K562 (cell line): ENCODE measurements around the gene CAMK2G. TPM values are rescaled to one million over a fixed set of nuclear protein-coding genes. Genes with fewer than 3 reads are reported as not detected.

ENCODE experiments used
- CBFB ChIP-seq: sonication (generic); formaldehyde crosslinking; IDR thresholded peaks from 2 replicates; pipeline ENCODE4 v1.4.0; 2020; ENCODE audit warnings: mild to moderate bottlenecking, missing genetic modification reagents
- GTF2A2 ChIP-seq: IDR thresholded peaks from 2 replicates; pipeline ENCODE4 v1.6.1; 2016; ENCODE audit warnings: mild to moderate bottlenecking, missing genetic modification characterization, missing compliant biosample characterization
- HIVEP1 ChIP-seq: fragments of 250-450 bp; sonication (Bioruptor Pico); IDR thresholded peaks from 2 replicates; pipeline ENCODE4 v1.4.0; 2020; ENCODE audit warnings: mild to moderate bottlenecking
- ILK ChIP-seq: fragments of 450-650 bp; IDR thresholded peaks from 2 replicates; pipeline ENCODE4 v1.6.1; 2016; ENCODE audit warnings: missing genetic modification characterization, low read depth, mild to moderate bottlenecking, missing compliant biosample characterization, moderate library complexity, borderline replicate concordance
- MCM2 ChIP-seq: fragments of 450-650 bp; IDR thresholded peaks from 2 replicates; pipeline ENCODE4 v1.6.1; 2017; ENCODE audit warnings: low read depth, mild to moderate bottlenecking
- SMARCB1 ChIP-seq: IDR thresholded peaks from 2 replicates; pipeline ENCODE4 v1.6.1; 2011; ENCODE audit warnings: improper control_type of control experiment, low read depth; ENCODE audit not compliant: insufficient read length
- SNRNP70 ChIP-seq: fragments of 200-400 bp; formaldehyde crosslinking; optimal IDR thresholded peaks from 2 replicates; pipeline ENCODE3; 2017; ENCODE audit warnings: low read depth, low read length
- TCFL5 ChIP-seq: fragments of 250-450 bp; sonication (Bioruptor Pico); conservative IDR thresholded peaks from 2 replicates; pipeline ENCODE4 v1.6.1; 2021; ENCODE audit warnings: mild to moderate bottlenecking, moderate library complexity, matching md5 sums
- ZC3H11A ChIP-seq: IDR thresholded peaks from 2 replicates; pipeline ENCODE4 v1.6.1; 2012; ENCODE audit warnings: low read depth, low read length, improper control_type of control experiment
- ZNF143 ChIP-seq: sonication (generic); formaldehyde crosslinking; IDR thresholded peaks from 2 replicates; pipeline ENCODE4 v1.9.0; 2022; ENCODE audit warnings: mild to moderate bottlenecking, missing genetic modification reagents
- ZNF253 ChIP-seq: fragments of 250-450 bp; sonication (Bioruptor Pico); conservative IDR thresholded peaks from 2 replicates; pipeline ENCODE4 v1.6.1; 2021; ENCODE audit warnings: mild to moderate bottlenecking
- ZNF431 ChIP-seq: sonication (generic); formaldehyde crosslinking; IDR thresholded peaks from 2 replicates; pipeline ENCODE4 v1.8.0; 2022; ENCODE audit warnings: mild to moderate bottlenecking, missing genetic modification reagents
- polyA plus RNA-seq, 8 experiments: library from polyadenylated mRNA; depleted of rRNA in 4 of 8; stranded (reverse) in 5 of 8; unstranded in 3 of 8; fragments of >200 nt; fragmentation: Nextera tagmentation in 2 of 8; fragmentation: Illumina TruSeq in 1 of 8; extraction: Ambion mirVana in 2 of 8; extraction: Trizol in 1 of 8; gene quantifications; 2 replicates each; pipeline versions ENCODE4 v1.2.1 to v1.2.3, GENCODE V29; 2011 to 2014; ENCODE audit warnings: inconsistent platforms in 1 of 8, missing spikeins in 1 of 8
- total RNA-seq, 7 experiments: library from RNA; depleted of rRNA in 6 of 7; stranded (reverse); fragments of >200 nt in 6 of 7; fragmentation: Illumina TruSeq in 2 of 7; extraction: Trizol in 2 of 7; gene quantifications; 2 replicates each; pipeline versions ENCODE4 v1.2.1 to v1.2.3, GENCODE V29; 2011 to 2021; ENCODE audit warnings: low replicate concordance in 1 of 7
- TF ChIP-seq, protein P1 (sequence below), 2 experiments: IDR thresholded peaks in 1 of 2; conservative IDR thresholded peaks in 1 of 2; 2 replicates each; pipeline ENCODE4 v1.6.1; 2016; ENCODE audit warnings: low read depth in 2 of 2, mild to moderate bottlenecking in 1 of 2, missing compliant biosample characterization in 1 of 2, missing genetic modification characterization in 1 of 2, moderate library complexity in 1 of 2
- TF ChIP-seq, protein P2 (sequence below): sonication (generic); formaldehyde crosslinking; IDR thresholded peaks from 2 replicates; pipeline ENCODE4 v1.9.0; 2022; ENCODE audit warnings: mild to moderate bottlenecking, missing genetic modification reagents
- TF ChIP-seq, protein P3 (sequence below): sonication (generic); formaldehyde crosslinking; IDR thresholded peaks from 2 replicates; pipeline ENCODE4 v1.8.0; 2023; ENCODE audit warnings: mild to moderate bottlenecking, missing genetic modification reagents
- TF ChIP-seq, protein P4 (sequence below): fragments of 200-800 bp; sonication (Bioruptor generic); IDR thresholded peaks from 2 replicates; pipeline ENCODE4 v1.6.1; 2017; ENCODE audit warnings: missing genetic modification characterization, missing compliant biosample characterization
- TF ChIP-seq, protein P5 (sequence below): IDR thresholded peaks from 2 replicates; pipeline ENCODE4 v1.6.1; 2014; ENCODE audit warnings: antibody characterized with exemption
- TF ChIP-seq, protein P6 (sequence below), 2 experiments: fragments of 200-800 bp in 1 of 2; sonication (Bioruptor generic) in 1 of 2; sonication (generic) in 1 of 2; formaldehyde crosslinking in 1 of 2; IDR thresholded peaks in 1 of 2; conservative IDR thresholded peaks in 1 of 2; 2 replicates each; pipeline versions ENCODE4 v1.5.0 to v1.6.1; 2016 to 2020; ENCODE audit warnings: missing compliant biosample characterization in 1 of 2, missing genetic modification characterization in 1 of 2, missing genetic modification reagents in 1 of 2

Gene CAMK2G
- total and polyA plus RNA-seq, 9 of the 15 experiments (the other 6 are each of a cell fraction or from before 2014, with no cell fraction given) = 9.0 to 37.9 (median 32.6) TPM

DNA sequence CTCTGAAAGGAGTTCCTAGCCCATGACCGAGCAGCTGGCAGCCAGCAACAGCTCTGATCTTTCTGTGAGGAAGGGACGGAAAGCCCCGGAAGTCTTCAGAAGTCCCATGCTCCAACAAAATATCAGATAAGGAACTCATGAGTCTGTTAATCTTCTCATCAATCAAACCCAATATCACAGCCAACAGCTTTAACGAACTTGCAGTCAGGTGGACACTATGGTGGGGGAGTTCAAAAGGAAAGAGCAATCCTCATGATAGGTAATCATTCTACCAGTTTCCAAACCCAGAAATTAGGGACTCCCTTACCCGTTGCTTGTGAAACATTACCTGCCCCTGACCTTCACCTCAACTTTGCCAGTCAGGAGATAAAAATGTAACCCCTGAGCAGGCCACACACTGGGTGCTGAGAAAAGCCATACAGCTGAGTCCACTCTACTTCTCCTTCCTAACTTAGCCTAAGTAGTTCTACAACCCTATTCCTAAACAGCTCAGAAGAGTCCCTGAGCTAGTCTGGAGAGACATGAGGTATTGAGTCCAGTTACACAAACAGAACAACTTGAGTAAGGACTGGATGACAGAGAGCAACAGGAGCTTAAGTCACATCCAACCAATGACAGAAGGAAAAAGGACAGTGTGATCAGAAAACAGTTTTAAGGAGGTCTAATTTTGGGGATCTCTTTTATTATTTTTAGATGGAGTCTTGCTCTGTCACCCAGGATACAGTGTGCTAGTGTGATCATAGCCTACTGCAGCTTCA, 65.1 kb downstream of the CAMK2G start (continued):
- TF ChIP-seq, protein P1, sequence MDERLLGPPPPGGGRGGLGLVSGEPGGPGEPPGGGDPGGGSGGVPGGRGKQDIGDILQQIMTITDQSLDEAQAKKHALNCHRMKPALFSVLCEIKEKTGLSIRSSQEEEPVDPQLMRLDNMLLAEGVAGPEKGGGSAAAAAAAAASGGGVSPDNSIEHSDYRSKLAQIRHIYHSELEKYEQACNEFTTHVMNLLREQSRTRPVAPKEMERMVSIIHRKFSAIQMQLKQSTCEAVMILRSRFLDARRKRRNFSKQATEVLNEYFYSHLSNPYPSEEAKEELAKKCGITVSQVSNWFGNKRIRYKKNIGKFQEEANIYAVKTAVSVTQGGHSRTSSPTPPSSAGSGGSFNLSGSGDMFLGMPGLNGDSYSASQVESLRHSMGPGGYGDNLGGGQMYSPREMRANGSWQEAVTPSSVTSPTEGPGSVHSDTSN (CRISPR knock-in tag; IDR thresholded peaks at IDR 0.05; ENCODE audit: low read depth) = no peak
- TF ChIP-seq, protein P1 (tag; conservative IDR thresholded peaks at IDR 0.05; ENCODE audit: low read depth) = peak; percentile 73
- TF ChIP-seq, protein P2, sequence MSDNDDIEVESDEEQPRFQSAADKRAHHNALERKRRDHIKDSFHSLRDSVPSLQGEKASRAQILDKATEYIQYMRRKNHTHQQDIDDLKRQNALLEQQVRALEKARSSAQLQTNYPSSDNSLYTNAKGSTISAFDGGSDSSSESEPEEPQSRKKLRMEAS (CRISPR knock-in tag) = no peak
- TF ChIP-seq HIVEP1 (CRISPR knock-in tag) (peak; percentile 57; the same call in 1 of the 2 replicates), GTF2A2 (no peak), ZNF431 (CRISPR knock-in tag) (no peak), MCM2 (no peak), ILK (tag) (no peak), SNRNP70 (no peak), CBFB (CRISPR knock-in tag) (no peak), SMARCB1 (no peak), ZNF143 (CRISPR knock-in tag) (no peak), TCFL5 (no peak), ZC3H11A (no peak), ZNF253 (no peak)
- TF ChIP-seq, protein P3, sequence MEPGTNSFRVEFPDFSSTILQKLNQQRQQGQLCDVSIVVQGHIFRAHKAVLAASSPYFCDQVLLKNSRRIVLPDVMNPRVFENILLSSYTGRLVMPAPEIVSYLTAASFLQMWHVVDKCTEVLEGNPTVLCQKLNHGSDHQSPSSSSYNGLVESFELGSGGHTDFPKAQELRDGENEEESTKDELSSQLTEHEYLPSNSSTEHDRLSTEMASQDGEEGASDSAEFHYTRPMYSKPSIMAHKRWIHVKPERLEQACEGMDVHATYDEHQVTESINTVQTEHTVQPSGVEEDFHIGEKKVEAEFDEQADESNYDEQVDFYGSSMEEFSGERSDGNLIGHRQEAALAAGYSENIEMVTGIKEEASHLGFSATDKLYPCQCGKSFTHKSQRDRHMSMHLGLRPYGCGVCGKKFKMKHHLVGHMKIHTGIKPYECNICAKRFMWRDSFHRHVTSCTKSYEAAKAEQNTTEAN (CRISPR knock-in tag) = no peak
- TF ChIP-seq, protein P4, sequence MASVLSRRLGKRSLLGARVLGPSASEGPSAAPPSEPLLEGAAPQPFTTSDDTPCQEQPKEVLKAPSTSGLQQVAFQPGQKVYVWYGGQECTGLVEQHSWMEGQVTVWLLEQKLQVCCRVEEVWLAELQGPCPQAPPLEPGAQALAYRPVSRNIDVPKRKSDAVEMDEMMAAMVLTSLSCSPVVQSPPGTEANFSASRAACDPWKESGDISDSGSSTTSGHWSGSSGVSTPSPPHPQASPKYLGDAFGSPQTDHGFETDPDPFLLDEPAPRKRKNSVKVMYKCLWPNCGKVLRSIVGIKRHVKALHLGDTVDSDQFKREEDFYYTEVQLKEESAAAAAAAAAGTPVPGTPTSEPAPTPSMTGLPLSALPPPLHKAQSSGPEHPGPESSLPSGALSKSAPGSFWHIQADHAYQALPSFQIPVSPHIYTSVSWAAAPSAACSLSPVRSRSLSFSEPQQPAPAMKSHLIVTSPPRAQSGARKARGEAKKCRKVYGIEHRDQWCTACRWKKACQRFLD = no peak
- TF ChIP-seq, protein P5, sequence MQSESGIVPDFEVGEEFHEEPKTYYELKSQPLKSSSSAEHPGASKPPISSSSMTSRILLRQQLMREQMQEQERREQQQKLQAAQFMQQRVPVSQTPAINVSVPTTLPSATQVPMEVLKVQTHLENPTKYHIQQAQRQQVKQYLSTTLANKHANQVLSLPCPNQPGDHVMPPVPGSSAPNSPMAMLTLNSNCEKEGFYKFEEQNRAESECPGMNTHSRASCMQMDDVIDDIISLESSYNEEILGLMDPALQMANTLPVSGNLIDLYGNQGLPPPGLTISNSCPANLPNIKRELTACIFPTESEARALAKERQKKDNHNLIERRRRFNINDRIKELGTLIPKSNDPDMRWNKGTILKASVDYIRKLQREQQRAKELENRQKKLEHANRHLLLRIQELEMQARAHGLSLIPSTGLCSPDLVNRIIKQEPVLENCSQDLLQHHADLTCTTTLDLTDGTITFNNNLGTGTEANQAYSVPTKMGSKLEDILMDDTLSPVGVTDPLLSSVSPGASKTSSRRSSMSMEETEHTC = no peak
- TF ChIP-seq, protein P6, sequence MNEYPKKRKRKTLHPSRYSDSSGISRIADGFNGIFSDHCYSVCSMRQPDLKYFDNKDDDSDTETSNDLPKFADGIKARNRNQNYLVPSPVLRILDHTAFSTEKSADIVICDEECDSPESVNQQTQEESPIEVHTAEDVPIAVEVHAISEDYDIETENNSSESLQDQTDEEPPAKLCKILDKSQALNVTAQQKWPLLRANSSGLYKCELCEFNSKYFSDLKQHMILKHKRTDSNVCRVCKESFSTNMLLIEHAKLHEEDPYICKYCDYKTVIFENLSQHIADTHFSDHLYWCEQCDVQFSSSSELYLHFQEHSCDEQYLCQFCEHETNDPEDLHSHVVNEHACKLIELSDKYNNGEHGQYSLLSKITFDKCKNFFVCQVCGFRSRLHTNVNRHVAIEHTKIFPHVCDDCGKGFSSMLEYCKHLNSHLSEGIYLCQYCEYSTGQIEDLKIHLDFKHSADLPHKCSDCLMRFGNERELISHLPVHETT (CRISPR knock-in tag; conservative IDR thresholded peaks at IDR 0.05 in 1 of 2, IDR thresholded peaks at IDR 0.05 in 1 of 2) = peak in 1 of 2 experiments; percentile 62; a peak in 1 of 4 replicates
